SK-N-SH (cell line): Measurements from ENCODE around the gene LDLRAD1. TPM values are rescaled to one million over a fixed set of nuclear protein-coding genes. Genes with fewer than 3 reads are reported as not detected.
A peak's percentile ranks its signal among the peaks of the same experiment; 100 is the strongest.
"Not testable (repeated sequence)": the region's sequence is repeated elsewhere in the genome, so short reads cannot be mapped to it uniquely, and the experiment has no call there.

ENCODE experiments used
- CTCF ChIA-PET: fragments of 300-600, 350-600 bp; formaldehyde crosslinking; extraction: SDS; loops from one replicate; lab custom pipeline; 2021; lab: Yijun Ruan, JAX
- POLR2A ChIA-PET: fragments of 350-600 bp; sonication (Branson Sonifier 250); formaldehyde crosslinking; extraction: SDS; loops from one replicate; lab custom pipeline; 2020; ENCODE audit warnings: antibody characterized with exemption, inconsistent platforms; lab: Yijun Ruan, JAX
- DNase-seq: peaks from one replicate; pipeline ENCODE4 v3.0.0; 2012
- H2AFZ ChIP-seq: fragments of 200-600 bp; sonication (generic); 2 replicates; pipeline ENCODE4 v1.8.1; 2016; ENCODE audit warnings: antibody characterized with exemption, mild to moderate bottlenecking, low read depth
- H3F3A ChIP-seq: fragments of 200-600 bp; sonication (generic); replicated peaks from 2 replicates; pipeline ENCODE3; 2016; ENCODE audit warnings: antibody characterized with exemption, mild to moderate bottlenecking; ENCODE audit not compliant: insufficient read depth
- H3K27ac ChIP-seq, 2 experiments: fragments of 200-500 bp in 1 of 2; fragments of 200-600 bp in 1 of 2; sonication (Bioruptor generic) in 1 of 2; sonication (generic), shearing (Covaris generic) in 1 of 2; 2 replicates each; pipeline versions ENCODE4 v1.5.1 to v1.6.1; 2014 to 2016; ENCODE audit warnings: low read depth in 2 of 2, inconsistent platforms in 1 of 2, low read length in 1 of 2, mild to moderate bottlenecking in 1 of 2, mixed read lengths in 1 of 2
- H3K27me3 ChIP-seq: fragments of 200-600 bp; sonication (generic), shearing (Covaris generic); 2 replicates; pipeline ENCODE4 v1.6.1; 2016; ENCODE audit warnings: mixed run types; ENCODE audit not compliant: insufficient read depth
- H3K36me3 ChIP-seq, 2 experiments: fragments of 200-500 bp in 1 of 2; fragments of 200-600 bp in 1 of 2; sonication (Bioruptor generic) in 1 of 2; sonication (generic) in 1 of 2; replicated peaks in 1 of 2; 2 replicates each; pipeline versions ENCODE3 to v1.5.1; 2014 to 2016; ENCODE audit warnings: low read length in 1 of 2, mild to moderate bottlenecking in 1 of 2; ENCODE audit not compliant: insufficient read depth in 2 of 2, control insufficient read depth in 1 of 2
- H3K4me1 ChIP-seq, 2 experiments: fragments of 200-500 bp in 1 of 2; fragments of 200-600 bp in 1 of 2; sonication (Bioruptor generic) in 1 of 2; sonication (generic), shearing (Covaris generic) in 1 of 2; 2 replicates each; pipeline versions ENCODE4 v1.5.1 to v1.6.1; 2014 to 2016; ENCODE audit warnings: low read depth in 1 of 2, low read length in 1 of 2, mixed run types in 1 of 2; ENCODE audit not compliant: insufficient read depth in 2 of 2, control insufficient read depth in 1 of 2
- H3K4me2 ChIP-seq: fragments of 200-600 bp; sonication (generic), shearing (Covaris generic); 2 replicates; pipeline ENCODE4 v1.6.1; 2017; ENCODE audit warnings: mixed run types
- H3K4me3 ChIP-seq, 2 experiments: fragments of 200-500 bp in 1 of 2; fragments of 200-600 bp in 1 of 2; sonication (Bioruptor generic) in 1 of 2; sonication (generic), shearing (Covaris generic) in 1 of 2; 2 replicates each; pipeline versions ENCODE4 v1.5.1 to v1.8.1; 2014 to 2016; ENCODE audit warnings: low read depth in 2 of 2, inconsistent platforms in 1 of 2, low read length in 1 of 2, mild to moderate bottlenecking in 1 of 2, mixed read lengths in 1 of 2, moderate library complexity in 1 of 2
- H3K79me2 ChIP-seq: fragments of 200-600 bp; sonication (generic); 2 replicates; pipeline ENCODE4 v1.8.1; 2017; ENCODE audit warnings: mild to moderate bottlenecking; ENCODE audit not compliant: insufficient read depth
- H3K9ac ChIP-seq: fragments of 200-600 bp; sonication (generic); 2 replicates; pipeline ENCODE4 v1.6.1; 2017; ENCODE audit warnings: mixed run types
- H3K9me2 ChIP-seq: fragments of 200-600 bp; sonication (generic); 2 replicates; pipeline ENCODE4 v1.6.1; 2017; ENCODE audit warnings: mixed run types
- H3K9me3 ChIP-seq: fragments of 200-600 bp; sonication (generic); 2 replicates; pipeline ENCODE4 v1.6.1; 2017; ENCODE audit warnings: mixed run types, mild to moderate bottlenecking, moderate library complexity
- H4K20me1 ChIP-seq: fragments of 200-600 bp; sonication (generic); 2 replicates; pipeline ENCODE4 v1.6.1; 2017; ENCODE audit warnings: mild to moderate bottlenecking, mixed run types; ENCODE audit not compliant: insufficient read depth
- CHD2 ChIP-seq: fragments of 150-350 bp; IDR thresholded peaks from 2 replicates; pipeline ENCODE4 v1.6.1; 2018; ENCODE audit warnings: low read length; ENCODE audit not compliant: partially characterized antibody
- ELF1 ChIP-seq: IDR thresholded peaks from 2 replicates; pipeline ENCODE4 v1.4.0; 2012
- EP300 ChIP-seq, 2 experiments: IDR thresholded peaks; 2 replicates each; pipeline versions ENCODE4 v1.4.0 to v1.6.1; 2012; ENCODE audit warnings: borderline replicate concordance in 1 of 2, low read depth in 1 of 2, low read length in 1 of 2
- EZH2phosphoT487 ChIP-seq: fragments of 200-600 bp; sonication (generic); IDR thresholded peaks from 2 replicates; pipeline ENCODE4 v1.6.1; 2017; ENCODE audit warnings: low read depth, mixed run types, mild to moderate bottlenecking, antibody characterized with exemption, moderate library complexity, borderline replicate concordance
- FOSL2 ChIP-seq: IDR thresholded peaks from 2 replicates; pipeline ENCODE4 v1.4.0; 2012; ENCODE audit warnings: low read depth, mild to moderate bottlenecking, moderate library complexity, borderline replicate concordance
- GABPA ChIP-seq: IDR thresholded peaks from 2 replicates; pipeline ENCODE4 v1.4.0; 2012; ENCODE audit warnings: low read depth, mild to moderate bottlenecking
- RAD21 ChIP-seq: IDR thresholded peaks from 2 replicates; pipeline ENCODE4 v1.6.1; 2012; ENCODE audit warnings: mild to moderate bottlenecking, low read length
- RCOR1 ChIP-seq: fragments of 150-350 bp; IDR thresholded peaks from 2 replicates; pipeline ENCODE4 v1.6.1; 2017; ENCODE audit warnings: antibody characterized with exemption, low read length
- RXRA ChIP-seq: IDR thresholded peaks from 2 replicates; pipeline ENCODE4 v1.4.0; 2012; ENCODE audit warnings: low read depth, mild to moderate bottlenecking, borderline replicate concordance
- SMC3 ChIP-seq: IDR thresholded peaks from 2 replicates; pipeline ENCODE4 v1.6.1; 2012; ENCODE audit warnings: low read depth, low read length, improper control_type of control experiment
- TAF1 ChIP-seq: IDR thresholded peaks from 2 replicates; pipeline ENCODE4 v1.6.1; 2012; ENCODE audit warnings: low read depth, mild to moderate bottlenecking, low read length, moderate library complexity, borderline replicate concordance
- TCF12 ChIP-seq: IDR thresholded peaks from 2 replicates; pipeline ENCODE4 v1.4.0; 2012
- TEAD4 ChIP-seq: IDR thresholded peaks from 2 replicates; pipeline ENCODE4 v1.4.0; 2012; ENCODE audit warnings: mild to moderate bottlenecking, borderline replicate concordance; ENCODE audit not compliant: insufficient read depth
- WGBS: methylation state at CpG from one replicate; pipeline ENCODE4 v1.1.6; 2017; ENCODE audit warnings: low lambda C conversion rate; 5-methylcytosine and 5-hydroxymethylcytosine counted together
- polyA plus RNA-seq, 3 experiments: library from polyadenylated mRNA; depleted of rRNA; stranded (reverse); fragments of >200 nt; gene quantifications; 2 replicates each; pipeline ENCODE4 v1.2.3, GENCODE V29; 2012
- TF ChIP-seq, protein P1 (sequence below): IDR thresholded peaks from 2 replicates; pipeline ENCODE4; 2012
- TF ChIP-seq, protein P2 (sequence below): fragments of 200-600 bp; sonication (generic); IDR thresholded peaks from 2 replicates; pipeline ENCODE4 v1.6.1; 2017; ENCODE audit warnings: antibody characterized with exemption, mild to moderate bottlenecking, moderate library complexity
- TF ChIP-seq, protein P3 (sequence below): fragments of 150-350 bp; IDR thresholded peaks from 2 replicates; pipeline ENCODE4 v1.6.1; 2016; ENCODE audit warnings: mild to moderate bottlenecking, low read depth, low read length
- TF ChIP-seq, protein P4 (sequence below): IDR thresholded peaks from 2 replicates; pipeline ENCODE4 v1.4.0; 2012; ENCODE audit warnings: low read depth, borderline replicate concordance
- TF ChIP-seq, protein P5 (sequence below): IDR thresholded peaks from 2 replicates; pipeline ENCODE4 v1.4.0; 2012; ENCODE audit warnings: low read depth

Gene LDLRAD1
- polyA plus RNA-seq, 1 of the 3 experiments (the other 2 are of a cell fraction) = not detected

DNA sequence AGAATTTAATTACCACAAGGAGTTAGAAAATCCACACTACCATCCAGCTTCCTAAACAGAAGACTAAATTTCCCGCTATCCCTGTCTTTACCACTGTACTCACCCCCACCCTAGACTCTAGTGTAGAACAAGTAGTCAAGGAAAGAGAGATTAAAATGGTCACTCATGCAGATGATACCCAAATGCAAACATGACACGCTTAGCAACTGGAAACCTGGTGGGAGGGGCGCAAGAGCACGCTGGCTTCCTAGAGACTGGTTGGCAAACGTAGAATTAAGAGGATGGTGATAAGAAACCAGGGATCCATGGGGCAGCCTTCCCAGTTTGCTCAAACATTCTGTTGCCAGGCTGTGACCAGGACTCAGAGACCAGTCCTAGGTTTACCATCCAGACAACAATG, 9.9 kb upstream of the LDLRAD1 start:
- H3K36me3 ChIP-seq = peaks cover 11 to 18% of the 10 kb centered on the region in 2 experiments
- no peak overlapping the region for H3K4me3 ChIP-seq
- no peaks in the 10 kb centered on the region for H4K20me1 ChIP-seq
- H3K9me2 ChIP-seq = no peaks in the 10 kb centered on the region
- CTCF ChIA-PET = interaction anchor here (1.0 kb wide), 1 partner anchor 150 kb away, joined by 4 read pairs; no protein-coding TSS in a partner anchor
- WGBS = 91% methylated on average over 5 of the region's 5 CpGs
- H3K27me3 ChIP-seq = no peaks in the 10 kb centered on the region
- H3K4me2 ChIP-seq = no peak overlapping the region
- peak; percentile 41 for DNase-seq
- no peak overlapping the region for H3K9ac ChIP-seq
- no peak for TF ChIP-seq RCOR1
- TF ChIP-seq, protein P1, sequence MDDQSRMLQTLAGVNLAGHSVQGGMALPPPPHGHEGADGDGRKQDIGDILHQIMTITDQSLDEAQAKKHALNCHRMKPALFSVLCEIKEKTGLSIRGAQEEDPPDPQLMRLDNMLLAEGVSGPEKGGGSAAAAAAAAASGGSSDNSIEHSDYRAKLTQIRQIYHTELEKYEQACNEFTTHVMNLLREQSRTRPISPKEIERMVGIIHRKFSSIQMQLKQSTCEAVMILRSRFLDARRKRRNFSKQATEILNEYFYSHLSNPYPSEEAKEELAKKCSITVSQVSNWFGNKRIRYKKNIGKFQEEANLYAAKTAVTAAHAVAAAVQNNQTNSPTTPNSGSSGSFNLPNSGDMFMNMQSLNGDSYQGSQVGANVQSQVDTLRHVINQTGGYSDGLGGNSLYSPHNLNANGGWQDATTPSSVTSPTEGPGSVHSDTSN = no peak
- no peak for TF ChIP-seq EZH2phosphoT487
- no peak for TF ChIP-seq TEAD4
- no peak for TF ChIP-seq CHD2
- TF ChIP-seq, protein P2, sequence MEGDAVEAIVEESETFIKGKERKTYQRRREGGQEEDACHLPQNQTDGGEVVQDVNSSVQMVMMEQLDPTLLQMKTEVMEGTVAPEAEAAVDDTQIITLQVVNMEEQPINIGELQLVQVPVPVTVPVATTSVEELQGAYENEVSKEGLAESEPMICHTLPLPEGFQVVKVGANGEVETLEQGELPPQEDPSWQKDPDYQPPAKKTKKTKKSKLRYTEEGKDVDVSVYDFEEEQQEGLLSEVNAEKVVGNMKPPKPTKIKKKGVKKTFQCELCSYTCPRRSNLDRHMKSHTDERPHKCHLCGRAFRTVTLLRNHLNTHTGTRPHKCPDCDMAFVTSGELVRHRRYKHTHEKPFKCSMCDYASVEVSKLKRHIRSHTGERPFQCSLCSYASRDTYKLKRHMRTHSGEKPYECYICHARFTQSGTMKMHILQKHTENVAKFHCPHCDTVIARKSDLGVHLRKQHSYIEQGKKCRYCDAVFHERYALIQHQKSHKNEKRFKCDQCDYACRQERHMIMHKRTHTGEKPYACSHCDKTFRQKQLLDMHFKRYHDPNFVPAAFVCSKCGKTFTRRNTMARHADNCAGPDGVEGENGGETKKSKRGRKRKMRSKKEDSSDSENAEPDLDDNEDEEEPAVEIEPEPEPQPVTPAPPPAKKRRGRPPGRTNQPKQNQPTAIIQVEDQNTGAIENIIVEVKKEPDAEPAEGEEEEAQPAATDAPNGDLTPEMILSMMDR = no peak
- TF ChIP-seq, protein P3, sequence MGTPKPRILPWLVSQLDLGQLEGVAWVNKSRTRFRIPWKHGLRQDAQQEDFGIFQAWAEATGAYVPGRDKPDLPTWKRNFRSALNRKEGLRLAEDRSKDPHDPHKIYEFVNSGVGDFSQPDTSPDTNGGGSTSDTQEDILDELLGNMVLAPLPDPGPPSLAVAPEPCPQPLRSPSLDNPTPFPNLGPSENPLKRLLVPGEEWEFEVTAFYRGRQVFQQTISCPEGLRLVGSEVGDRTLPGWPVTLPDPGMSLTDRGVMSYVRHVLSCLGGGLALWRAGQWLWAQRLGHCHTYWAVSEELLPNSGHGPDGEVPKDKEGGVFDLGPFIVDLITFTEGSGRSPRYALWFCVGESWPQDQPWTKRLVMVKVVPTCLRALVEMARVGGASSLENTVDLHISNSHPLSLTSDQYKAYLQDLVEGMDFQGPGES = no peak
- TF ChIP-seq, protein P4, sequence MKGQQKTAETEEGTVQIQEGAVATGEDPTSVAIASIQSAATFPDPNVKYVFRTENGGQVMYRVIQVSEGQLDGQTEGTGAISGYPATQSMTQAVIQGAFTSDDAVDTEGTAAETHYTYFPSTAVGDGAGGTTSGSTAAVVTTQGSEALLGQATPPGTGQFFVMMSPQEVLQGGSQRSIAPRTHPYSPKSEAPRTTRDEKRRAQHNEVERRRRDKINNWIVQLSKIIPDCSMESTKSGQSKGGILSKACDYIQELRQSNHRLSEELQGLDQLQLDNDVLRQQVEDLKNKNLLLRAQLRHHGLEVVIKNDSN = no peak
- no peak for TF ChIP-seq TAF1
- no peak for TF ChIP-seq RAD21
- TF ChIP-seq SMC3 = no peak
- TF ChIP-seq, protein P5, sequence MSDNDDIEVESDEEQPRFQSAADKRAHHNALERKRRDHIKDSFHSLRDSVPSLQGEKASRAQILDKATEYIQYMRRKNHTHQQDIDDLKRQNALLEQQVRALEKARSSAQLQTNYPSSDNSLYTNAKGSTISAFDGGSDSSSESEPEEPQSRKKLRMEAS = no peak
- TF ChIP-seq RXRA = no peak
- TF ChIP-seq FOSL2 = no peak
- no peak for TF ChIP-seq GABPA
- no peak for TF ChIP-seq EP300 (IDR thresholded peaks at IDR 0.05; ENCODE audit: borderline replicate concordance in 1 of 2, low read depth in 1 of 2, low read length in 1 of 2)
- TF ChIP-seq TCF12 = no peak
- no peak for TF ChIP-seq ELF1
- TF ChIP-seq, all 33 proteins: peak for 0
- POLR2A ChIA-PET = no interaction called here
- Histone ChIP-seq H2AFZ (no peak overlapping the region), H3K79me2 (no peaks in the 10 kb centered on the region), H3F3A (peaks cover 5% of the 10 kb centered on the region), H3K27ac (peak overlapping the region in 1 of 2 experiments; percentile 82; a peak in 1 of 4 replicates), H3K4me1 (peaks cover 0 to 18% of the 10 kb centered on the region in 2 experiments; a peak in 2 of 4 replicates), H3K9me3 (no peaks in the 10 kb centered on the region)

DNA sequence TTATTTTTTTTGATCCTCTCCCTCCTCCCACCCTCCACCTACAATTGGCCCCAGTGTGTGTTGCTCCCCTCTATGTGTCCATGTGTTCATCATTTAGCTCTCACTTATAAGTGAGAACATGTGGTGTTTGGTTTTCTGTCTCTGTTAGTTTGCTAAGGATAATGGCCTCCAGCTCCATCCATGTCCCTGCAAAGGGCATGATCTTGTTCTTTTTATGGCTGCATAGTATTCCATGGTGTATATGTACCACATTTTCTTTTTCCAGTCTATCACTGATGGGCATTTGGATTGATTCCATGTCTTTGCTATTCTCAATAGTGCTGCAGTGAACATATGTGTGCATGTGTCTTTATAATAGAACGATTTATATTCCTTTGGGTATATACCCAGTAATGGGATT, 6.8 kb upstream of the LDLRAD1 start:
- H2AFZ ChIP-seq, H3K4me2 ChIP-seq, H3K9me3 ChIP-seq, H3K27me3 ChIP-seq, H3K9ac ChIP-seq, H4K20me1 ChIP-seq, H3K36me3 ChIP-seq, H3K27ac ChIP-seq, H3K79me2 ChIP-seq, H3K9me2 ChIP-seq, CTCF ChIA-PET, H3F3A ChIP-seq, DNase-seq, POLR2A ChIA-PET, H3K4me3 ChIP-seq: not testable (repeated sequence)
- peaks cover 0 to 20% of the 10 kb centered on the region in 2 experiments; a peak in 2 of 4 replicates for H3K4me1 ChIP-seq
- 88% methylated on average over 1 of the region's 1 CpG for WGBS
